IMR-90 (cell line): ENCODE results near the gene EEF1G. TPM values are rescaled to one million over a fixed set of nuclear protein-coding genes. Genes with fewer than 3 reads are reported as not detected.
A peak's percentile ranks its signal among the peaks of the same experiment; 100 is the strongest.

Experiments
- ATAC-seq: fragments of 200-7000 bp; cut with Tn5 transposase; 2 replicates; pipeline ENCODE4 v1.9.1; 2020; ENCODE audit warnings: low read depth, mild to moderate bottlenecking, moderate library complexity
- BruUV-seq: library from RNA; stranded (reverse); fragments of 400-500 nt; replicated peaks from 2 replicates; lab custom pipeline; 2021; lab: Mats Ljungman, UMichigan
- CTCF ChIA-PET: fragments of 300-600 bp; formaldehyde crosslinking; extraction: SDS; loops from one replicate; lab custom pipeline; 2021; ENCODE audit warnings: antibody characterized with exemption; lab: Yijun Ruan, JAX
- POLR2A ChIA-PET: fragments of 300-600 bp; sonication (Branson Sonifier 250); formaldehyde crosslinking; loops from one replicate; lab custom pipeline; 2022; ENCODE audit warnings: antibody characterized with exemption; ENCODE audit not compliant: unreplicated experiment; lab: Charles Lee
- DNase-seq: peaks from one replicate; pipeline ENCODE4 v3.0.0; 2013
- H2AFZ ChIP-seq: replicated peaks from 2 replicates; pipeline ENCODE3; 2013; ENCODE audit warnings: low read length, mild to moderate bottlenecking; ENCODE audit not compliant: poor library complexity
- H2AK5ac ChIP-seq: 2 replicates; pipeline ENCODE4 v1.6.1; 2013; ENCODE audit warnings: low read depth, low read length, inconsistent platforms
- H2AK9ac ChIP-seq: replicated peaks from 2 replicates; pipeline ENCODE3; 2013; ENCODE audit warnings: mild to moderate bottlenecking, low read depth, low read length, moderate library complexity; ENCODE audit not compliant: poor library complexity
- H2BK120ac ChIP-seq: 2 replicates; pipeline ENCODE4 v1.6.1; 2013; ENCODE audit warnings: low read depth, low read length, inconsistent platforms
- H2BK15ac ChIP-seq: 3 replicates; pipeline ENCODE4 v1.6.1; 2013; ENCODE audit warnings: low read depth, low read length, inconsistent platforms
- H2BK20ac ChIP-seq: 2 replicates; pipeline ENCODE4 v1.6.1; 2013; ENCODE audit warnings: low read depth, mild to moderate bottlenecking, inconsistent platforms, low read length, moderate library complexity
- H2BK5ac ChIP-seq: 2 replicates; pipeline ENCODE4 v1.6.1; 2013; ENCODE audit warnings: mild to moderate bottlenecking, low read depth, low read length, inconsistent platforms; ENCODE audit not compliant: poor library complexity, severe bottlenecking
- H3K14ac ChIP-seq: replicated peaks from 2 replicates; pipeline ENCODE4 v1.6.1; 2013; ENCODE audit warnings: low read depth, low read length, inconsistent platforms
- H3K18ac ChIP-seq: 2 replicates; pipeline ENCODE4 v1.6.1; 2013; ENCODE audit warnings: low read depth, low read length, control low read depth
- H3K23ac ChIP-seq: 2 replicates; pipeline ENCODE4 v1.6.1; 2013; ENCODE audit warnings: low read depth, low read length, inconsistent platforms
- H3K27ac ChIP-seq: 2 replicates; pipeline ENCODE4 v1.5.1; 2013; ENCODE audit warnings: mild to moderate bottlenecking, control low read depth, low read length; ENCODE audit not compliant: insufficient read depth
- H3K27me3 ChIP-seq: 2 replicates; pipeline ENCODE4 v1.6.1; 2013; ENCODE audit warnings: low read length; ENCODE audit not compliant: control insufficient read depth, insufficient read depth
- H3K36me3 ChIP-seq: 2 replicates; pipeline ENCODE4 v1.6.1; 2013; ENCODE audit warnings: low read length, mixed read lengths; ENCODE audit not compliant: control insufficient read depth, insufficient read depth
- H3K4ac ChIP-seq: 2 replicates; pipeline ENCODE4 v1.6.1; 2013; ENCODE audit warnings: low read depth, low read length, inconsistent platforms
- H3K4me1 ChIP-seq: 2 replicates; pipeline ENCODE4 v1.6.1; 2013; ENCODE audit warnings: low read length, mixed read lengths; ENCODE audit not compliant: control insufficient read depth, insufficient read depth
- H3K4me2 ChIP-seq: 2 replicates; pipeline ENCODE4 v1.6.1; 2013; ENCODE audit warnings: low read depth, mild to moderate bottlenecking, control low read depth, low read length, moderate library complexity
- H3K4me3 ChIP-seq: 2 replicates; pipeline ENCODE4 v1.5.1; 2013; ENCODE audit warnings: low read depth, mild to moderate bottlenecking, control low read depth, low read length, moderate library complexity; ENCODE audit not compliant: insufficient read depth
- H3K56ac ChIP-seq: 2 replicates; pipeline ENCODE4 v1.6.1; 2013; ENCODE audit warnings: low read length, inconsistent platforms; ENCODE audit not compliant: insufficient read depth; ENCODE audit errors: extremely low read depth
- H3K79me1 ChIP-seq, 2 experiments: 2 replicates each; pipeline ENCODE4 v1.6.1; 2013; ENCODE audit warnings: low read length in 2 of 2, inconsistent platforms in 1 of 2, low read depth in 1 of 2
- H3K9ac ChIP-seq: 2 replicates; pipeline ENCODE4 v1.6.1; 2013; ENCODE audit warnings: low read depth, low read length, control low read depth
- H3K9me1 ChIP-seq: 2 replicates; pipeline ENCODE4 v1.6.1; 2013; ENCODE audit warnings: low read length, inconsistent platforms; ENCODE audit not compliant: insufficient read depth
- H3K9me3 ChIP-seq: 2 replicates; pipeline ENCODE4 v1.6.1; 2013; ENCODE audit warnings: low read length; ENCODE audit not compliant: control insufficient read depth, insufficient read depth
- H4K20me1 ChIP-seq: 2 replicates; pipeline ENCODE4 v1.6.1; 2013; ENCODE audit warnings: low read length, inconsistent platforms; ENCODE audit not compliant: insufficient read depth
- H4K5ac ChIP-seq: 2 replicates; pipeline ENCODE4 v1.6.1; 2013; ENCODE audit warnings: mild to moderate bottlenecking, low read depth, low read length, control low read depth
- H4K8ac ChIP-seq, 2 experiments: 2 replicates each; pipeline ENCODE4 v1.6.1; 2013; ENCODE audit warnings: low read depth in 2 of 2, low read length in 2 of 2, control low read depth in 1 of 2, inconsistent platforms in 1 of 2
- H4K91ac ChIP-seq: 2 replicates; pipeline ENCODE4 v1.6.1; 2013; ENCODE audit warnings: low read depth, low read length, inconsistent platforms; ENCODE audit not compliant: insufficient read depth
- CEBPB ChIP-seq: IDR thresholded peaks from 2 replicates; pipeline ENCODE4 v1.6.1; 2012; ENCODE audit warnings: low read depth, low read length, improper control_type of control experiment
- CTCF ChIP-seq: conservative IDR thresholded peaks from 2 replicates; pipeline ENCODE4 v1.5.1; 2012; ENCODE audit warnings: mild to moderate bottlenecking, low read depth, low read length, improper control_type of control experiment
- ELK1 ChIP-seq: fragments of 150-350 bp; IDR thresholded peaks from 2 replicates; pipeline ENCODE4 v1.6.1; 2016; ENCODE audit warnings: low read depth, mild to moderate bottlenecking, low read length, moderate library complexity, borderline replicate concordance
- FOS ChIP-seq: fragments of 150-350 bp; IDR thresholded peaks from 2 replicates; pipeline ENCODE4 v1.6.1; 2016; ENCODE audit warnings: low read depth, low read length
- MXI1 ChIP-seq: IDR thresholded peaks from 2 replicates; pipeline ENCODE4 v1.6.1; 2012; ENCODE audit warnings: low read depth, mild to moderate bottlenecking, low read length, moderate library complexity, borderline replicate concordance
- RAD21 ChIP-seq: IDR thresholded peaks from 2 replicates; pipeline ENCODE4 v1.6.1; 2012; ENCODE audit warnings: low read length, improper control_type of control experiment
- RCOR1 ChIP-seq: IDR thresholded peaks from 2 replicates; pipeline ENCODE4 v1.6.1; 2012; ENCODE audit warnings: mild to moderate bottlenecking, low read length, improper control_type of control experiment; ENCODE audit not compliant: insufficient replicate concordance
- SMC3 ChIP-seq: fragments of 150-350 bp; IDR thresholded peaks from 2 replicates; pipeline ENCODE4 v1.6.1; 2016; ENCODE audit warnings: low read depth, mild to moderate bottlenecking, antibody characterized with exemption, low read length, moderate library complexity
- USF2 ChIP-seq: fragments of 150-350 bp; IDR thresholded peaks from 2 replicates; pipeline ENCODE4 v1.6.1; 2017; ENCODE audit warnings: mild to moderate bottlenecking, antibody characterized with exemption, low read length, low read depth
- WGBS, 2 experiments: methylation state at CpG; one replicate each; pipeline versions ENCODE4 v1.1.5 to v1.1.7; 2013; ENCODE audit warnings: missing lambda C conversion rate in 2 of 2; ENCODE audit not compliant: insufficient read length in 1 of 2; ENCODE audit errors: extremely low coverage in 2 of 2; 5-methylcytosine and 5-hydroxymethylcytosine counted together
- dilution Hi-C: fragments of 300-500 bp; cut with HindIII; formaldehyde crosslinking; loops from one replicate; pipeline ENCODE4 v1.14.3; 2018; ENCODE audit warnings: low sequenced_read_pairs; ENCODE audit not compliant: unreplicated experiment
- in situ Hi-C: fragments of 300-500 bp; cut with MboI; formaldehyde crosslinking; loops from 3 replicates; pipeline ENCODE4 v1.14.3; 2019; ENCODE audit warnings: low sequenced_read_pairs, inconsistent platforms, mixed read lengths
- intact Hi-C: fragments of 100-400 bp; cut with micrococcal nuclease; formaldehyde crosslinking; loops from 2 replicates; pipeline ENCODE4 v1.10.0; 2022
- polyA plus RNA-seq, 3 experiments: library from polyadenylated mRNA; depleted of rRNA; stranded (reverse); fragments of >200 nt; gene quantifications; 2 replicates each; pipeline ENCODE4 v1.2.3, GENCODE V29; 2012; ENCODE audit warnings: low replicate concordance in 1 of 3
- total RNA-seq: library from RNA; depleted of rRNA; stranded (reverse); fragments of >200 nt; gene quantifications from 2 replicates; pipeline ENCODE4 v1.2.3, GENCODE V29; 2012

The EEF1G gene
- total and polyA plus RNA-seq, 2 of the 4 experiments (the other 2 are of a cell fraction), result 1,684 to 1,857 TPM

GRCh38 chr11:62593434-62594044 is 19.8 kb upstream of the EEF1G start:
- H3K9me3 ChIP-seq, result no peaks in the 10 kb centered on the region
- 83% methylated on average over 2 of the region's 13 CpGs; no CpG with 5 or more reads in 1 of the 2 experiments for WGBS, 2 experiments
- H3K9ac ChIP-seq, result no peak overlapping the region
- no peak overlapping the region for H2AFZ ChIP-seq
- ATAC-seq, result no peak; the same call in 1 of the 2 replicates
- intact Hi-C loops (loop anchor here (10.0 kb wide), 1 partner anchor 101 kb away; no protein-coding TSS in a partner anchor), in situ Hi-C loops (no loop called here), dilution Hi-C loops (no loop called here)
- H2BK120ac ChIP-seq, result no peak overlapping the region
- H3K23ac ChIP-seq, result no peak overlapping the region
- 0 out of 2 replicates have a peak overlapping the region, but pooled peaks have one; percentile 2 for H2AK5ac ChIP-seq
- H2BK5ac ChIP-seq, result no peak overlapping the region
- H3K27ac ChIP-seq, result no peak overlapping the region
- no peak overlapping the region for H3K18ac ChIP-seq
- H3K14ac ChIP-seq, result no peak overlapping the region
- H3K36me3 ChIP-seq, result peaks cover 51% of the 10 kb centered on the region
- no peaks in the 10 kb centered on the region for H3K27me3 ChIP-seq
- peaks cover 7% of the 10 kb centered on the region; the same call in 1 of the 2 replicates for H4K20me1 ChIP-seq
- H4K91ac ChIP-seq, result no peak overlapping the region
- no peak overlapping the region for H2BK20ac ChIP-seq
- DNase-seq, result peak; percentile 70
- POLR2A ChIA-PET, result interaction anchor here (0.5 kb wide), 1 partner anchor 29 kb away, joined by 5 read pairs; no protein-coding TSS in a partner anchor
- TF ChIP-seq ELK1 (no peak), CTCF (peak; percentile 59), RCOR1 (no peak), MXI1 (peak; percentile 52; the same call in 1 of the 2 replicates), CEBPB (no peak), FOS (no peak), USF2 (no peak), RAD21 (peak; percentile 44), SMC3 (peak; percentile 43)
- peaks cover 24 to 51% of the 10 kb centered on the region in 2 experiments for H3K79me1 ChIP-seq
- peaks cover 6% of the 10 kb centered on the region for H3K4me1 ChIP-seq
- 0 out of 2 replicates have a peak, but pooled peaks cover 4% of the 10 kb centered on the region for H3K9me1 ChIP-seq
- BruUV-seq, result no TSS peak
- H4K5ac ChIP-seq, result no peak overlapping the region
- H2AK9ac ChIP-seq, result no peak overlapping the region
- CTCF ChIA-PET, result interaction anchor here (0.6 kb wide), 2 partner anchors 86 to 263 kb away, joined by 3 read pairs; no protein-coding TSS in a partner anchor
- H2BK15ac ChIP-seq, result no peak overlapping the region
- H3K4ac ChIP-seq, result no peak overlapping the region
- no peak overlapping the region for H3K4me3 ChIP-seq
- no peak overlapping the region for H4K8ac ChIP-seq
- no peak overlapping the region for H3K56ac ChIP-seq
- no peak overlapping the region for H3K4me2 ChIP-seq
